GM23338 (cell line): ENCODE measurements around the gene SENP3. TPM values are rescaled to one million over a fixed set of nuclear protein-coding genes. Genes with fewer than 3 reads are reported as not detected.

Source experiments
- ATAC-seq: fragments of 200-7000 bp; cut with Tn5 transposase; 3 replicates; pipeline ENCODE4 v1.9.1; 2020
- DNase-seq: peaks from one replicate; pipeline ENCODE4 v3.0.0-alpha.2; 2015; ENCODE audit warnings: low spot score
- H2AFZ ChIP-seq: fragments of 200-600 bp; sonication (generic); 2 replicates; pipeline ENCODE4 v1.8.0; 2016; ENCODE audit warnings: antibody characterized with exemption, mild to moderate bottlenecking, moderate library complexity
- H3F3A ChIP-seq: fragments of 200-600 bp; sonication (generic); replicated peaks from 2 replicates; pipeline ENCODE4 v1.8.0; 2017; ENCODE audit warnings: antibody characterized with exemption, mixed run types, low read depth
- H3K27ac ChIP-seq: fragments of 200-600 bp; sonication (generic); 2 replicates; pipeline ENCODE4 v1.6.1; 2016; ENCODE audit warnings: low read depth
- H3K27me3 ChIP-seq: fragments of 200-600 bp; sonication (generic); 2 replicates; pipeline ENCODE4 v1.8.0; 2016; ENCODE audit warnings: mild to moderate bottlenecking, mixed run types, moderate library complexity; ENCODE audit not compliant: insufficient read depth
- H3K36me3 ChIP-seq: fragments of 200-600 bp; sonication (generic); 2 replicates; pipeline ENCODE4 v1.8.0; 2016; ENCODE audit warnings: mild to moderate bottlenecking; ENCODE audit not compliant: insufficient read depth
- H3K4me1 ChIP-seq: fragments of 200-600 bp; sonication (generic); 2 replicates; pipeline ENCODE4 v1.8.0; 2016; ENCODE audit warnings: mild to moderate bottlenecking, moderate library complexity; ENCODE audit not compliant: insufficient read depth
- H3K4me2 ChIP-seq: fragments of 200-600 bp; sonication (generic); 2 replicates; pipeline ENCODE4 v1.7.1; 2017; ENCODE audit warnings: mixed run types
- H3K4me3 ChIP-seq: fragments of 200-600 bp; sonication (generic); 2 replicates; pipeline ENCODE4 v1.6.1; 2016; ENCODE audit warnings: mixed run types
- H3K79me2 ChIP-seq: fragments of 200-600 bp; sonication (generic); replicated peaks from 2 replicates; pipeline ENCODE4 v1.8.0; 2017; ENCODE audit warnings: mild to moderate bottlenecking; ENCODE audit not compliant: insufficient read depth
- H3K9me2 ChIP-seq: fragments of 200-600 bp; sonication (generic); 2 replicates; pipeline ENCODE4 v1.8.0; 2017; ENCODE audit not compliant: insufficient read depth
- H4K20me1 ChIP-seq: fragments of 200-600 bp; sonication (generic); replicated peaks from 2 replicates; pipeline ENCODE4 v1.8.0; 2017; ENCODE audit warnings: mild to moderate bottlenecking; ENCODE audit not compliant: insufficient read depth
- H3K27ac Mint-ChIP-seq: 2 replicates; pipeline ENCODE4 v1.8.0; 2020; ENCODE audit warnings: inconsistent platforms, mild to moderate bottlenecking, moderate library complexity, mixed read lengths
- H3K27me3 Mint-ChIP-seq: 3 replicates; pipeline ENCODE4 v1.8.0; 2022; ENCODE audit warnings: low read depth, mild to moderate bottlenecking, moderate library complexity, mixed read lengths, inconsistent platforms; ENCODE audit not compliant: insufficient read depth, poor library complexity
- H3K36me3 Mint-ChIP-seq: 3 replicates; pipeline ENCODE4 v1.8.0; 2021; ENCODE audit warnings: low read depth, mild to moderate bottlenecking, inconsistent platforms, moderate library complexity, mixed read lengths
- H3K4me1 Mint-ChIP-seq: 3 replicates; pipeline ENCODE4 v1.8.0; 2020; ENCODE audit warnings: mild to moderate bottlenecking, inconsistent platforms, mixed read lengths
- H3K4me3 Mint-ChIP-seq: 3 replicates; pipeline ENCODE4 v1.8.0; 2021; ENCODE audit warnings: moderate library complexity, mild to moderate bottlenecking, inconsistent platforms, mixed read lengths
- H3K9me3 Mint-ChIP-seq: 3 replicates; pipeline ENCODE4 v1.8.0; 2020; ENCODE audit warnings: moderate library complexity, mild to moderate bottlenecking, inconsistent platforms, mixed read lengths
- EZH2 ChIP-seq: fragments of 200-600 bp; sonication (generic); IDR thresholded peaks from one replicate; pipeline ENCODE4 v1.8.0; 2017; ENCODE audit warnings: antibody characterized with exemption, mild to moderate bottlenecking, low read depth; ENCODE audit not compliant: unreplicated experiment
- EZH2phosphoT487 ChIP-seq: fragments of 200-600 bp; sonication (generic); IDR thresholded peaks from one replicate; pipeline ENCODE4 v1.8.1; 2018; ENCODE audit warnings: antibody characterized with exemption; ENCODE audit not compliant: unreplicated experiment
- NANOG ChIP-seq: IDR thresholded peaks from 2 replicates; pipeline ENCODE4 v1.6.1; 2016; ENCODE audit warnings: antibody characterized with exemption, borderline replicate concordance
- POLR2AphosphoS5 ChIP-seq: IDR thresholded peaks from 2 replicates; pipeline ENCODE4 v1.6.1; 2016; ENCODE audit warnings: antibody characterized with exemption, low read depth
- ZNF114 ChIP-seq: fragments of 250-450 bp; sonication (Bioruptor Pico); IDR thresholded peaks from 2 replicates; pipeline ENCODE4 v1.5.0; 2020; ENCODE audit warnings: mild to moderate bottlenecking, moderate library complexity
- ZNF331 ChIP-seq: fragments of 250-450 bp; sonication (Bioruptor Pico); IDR thresholded peaks from 2 replicates; pipeline ENCODE4 v1.5.0; 2020; ENCODE audit warnings: low read depth, mild to moderate bottlenecking, moderate library complexity
- polyA plus RNA-seq: library from polyadenylated mRNA; unstranded; fragments of >200 nt; fragmentation: Nextera tagmentation; extraction: Ambion mirVana; gene quantifications from 2 replicates; pipeline ENCODE4 v1.2.1, GENCODE V29; 2016
- total RNA-seq: library from RNA; depleted of rRNA; stranded (reverse); fragments of >200 nt; shearing (Covaris generic); gene quantifications from 2 replicates; pipeline ENCODE4 v1.2.3, GENCODE V29; 2014
- TF ChIP-seq, protein P1 (sequence below): fragments of 250-450 bp; sonication (Bioruptor Pico); IDR thresholded peaks from 2 replicates; pipeline ENCODE4 v1.5.0; 2020; ENCODE audit warnings: mild to moderate bottlenecking, moderate library complexity

SENP3 gene
- total and polyA plus RNA-seq, 2 experiments from 2014 or later: 6.5 to 138 TPM

DNA sequence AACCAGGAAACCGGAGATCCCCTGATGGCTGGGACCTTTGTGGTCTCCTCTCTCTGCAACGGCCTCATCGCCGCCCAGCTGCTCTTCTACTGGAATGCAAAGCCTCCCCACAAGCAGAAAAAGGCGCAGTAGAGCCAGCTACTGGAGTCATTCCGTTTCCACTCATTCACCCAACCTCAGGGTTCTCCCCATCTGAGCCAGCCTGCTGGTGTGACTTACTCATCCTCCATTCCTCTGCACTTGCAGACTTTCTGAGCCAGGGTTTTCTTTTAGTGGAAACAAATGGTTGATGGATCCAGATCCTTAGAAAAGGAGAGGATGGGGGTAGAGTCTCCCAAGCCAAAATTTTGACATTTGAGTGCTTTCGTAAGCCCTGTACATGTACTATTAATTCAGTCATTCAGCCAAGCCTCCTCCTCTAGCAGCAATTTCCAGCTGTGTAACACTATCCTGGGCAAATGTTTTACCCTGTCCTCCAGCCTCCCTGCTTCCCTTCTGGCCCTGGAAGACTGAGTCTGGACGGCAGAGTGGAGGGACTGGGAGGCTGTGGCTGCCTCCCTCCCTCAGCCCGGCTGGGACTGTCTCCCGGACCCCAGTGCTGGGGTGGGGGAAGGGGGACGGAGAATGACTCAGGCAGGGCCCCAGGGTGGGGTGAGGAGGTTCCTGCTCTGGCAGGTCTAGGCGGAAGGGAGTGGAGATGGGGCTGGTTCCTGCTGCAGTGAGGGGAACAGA is 25.9 kb downstream of the SENP3 start (continued):
- TF ChIP-seq, protein P1, sequence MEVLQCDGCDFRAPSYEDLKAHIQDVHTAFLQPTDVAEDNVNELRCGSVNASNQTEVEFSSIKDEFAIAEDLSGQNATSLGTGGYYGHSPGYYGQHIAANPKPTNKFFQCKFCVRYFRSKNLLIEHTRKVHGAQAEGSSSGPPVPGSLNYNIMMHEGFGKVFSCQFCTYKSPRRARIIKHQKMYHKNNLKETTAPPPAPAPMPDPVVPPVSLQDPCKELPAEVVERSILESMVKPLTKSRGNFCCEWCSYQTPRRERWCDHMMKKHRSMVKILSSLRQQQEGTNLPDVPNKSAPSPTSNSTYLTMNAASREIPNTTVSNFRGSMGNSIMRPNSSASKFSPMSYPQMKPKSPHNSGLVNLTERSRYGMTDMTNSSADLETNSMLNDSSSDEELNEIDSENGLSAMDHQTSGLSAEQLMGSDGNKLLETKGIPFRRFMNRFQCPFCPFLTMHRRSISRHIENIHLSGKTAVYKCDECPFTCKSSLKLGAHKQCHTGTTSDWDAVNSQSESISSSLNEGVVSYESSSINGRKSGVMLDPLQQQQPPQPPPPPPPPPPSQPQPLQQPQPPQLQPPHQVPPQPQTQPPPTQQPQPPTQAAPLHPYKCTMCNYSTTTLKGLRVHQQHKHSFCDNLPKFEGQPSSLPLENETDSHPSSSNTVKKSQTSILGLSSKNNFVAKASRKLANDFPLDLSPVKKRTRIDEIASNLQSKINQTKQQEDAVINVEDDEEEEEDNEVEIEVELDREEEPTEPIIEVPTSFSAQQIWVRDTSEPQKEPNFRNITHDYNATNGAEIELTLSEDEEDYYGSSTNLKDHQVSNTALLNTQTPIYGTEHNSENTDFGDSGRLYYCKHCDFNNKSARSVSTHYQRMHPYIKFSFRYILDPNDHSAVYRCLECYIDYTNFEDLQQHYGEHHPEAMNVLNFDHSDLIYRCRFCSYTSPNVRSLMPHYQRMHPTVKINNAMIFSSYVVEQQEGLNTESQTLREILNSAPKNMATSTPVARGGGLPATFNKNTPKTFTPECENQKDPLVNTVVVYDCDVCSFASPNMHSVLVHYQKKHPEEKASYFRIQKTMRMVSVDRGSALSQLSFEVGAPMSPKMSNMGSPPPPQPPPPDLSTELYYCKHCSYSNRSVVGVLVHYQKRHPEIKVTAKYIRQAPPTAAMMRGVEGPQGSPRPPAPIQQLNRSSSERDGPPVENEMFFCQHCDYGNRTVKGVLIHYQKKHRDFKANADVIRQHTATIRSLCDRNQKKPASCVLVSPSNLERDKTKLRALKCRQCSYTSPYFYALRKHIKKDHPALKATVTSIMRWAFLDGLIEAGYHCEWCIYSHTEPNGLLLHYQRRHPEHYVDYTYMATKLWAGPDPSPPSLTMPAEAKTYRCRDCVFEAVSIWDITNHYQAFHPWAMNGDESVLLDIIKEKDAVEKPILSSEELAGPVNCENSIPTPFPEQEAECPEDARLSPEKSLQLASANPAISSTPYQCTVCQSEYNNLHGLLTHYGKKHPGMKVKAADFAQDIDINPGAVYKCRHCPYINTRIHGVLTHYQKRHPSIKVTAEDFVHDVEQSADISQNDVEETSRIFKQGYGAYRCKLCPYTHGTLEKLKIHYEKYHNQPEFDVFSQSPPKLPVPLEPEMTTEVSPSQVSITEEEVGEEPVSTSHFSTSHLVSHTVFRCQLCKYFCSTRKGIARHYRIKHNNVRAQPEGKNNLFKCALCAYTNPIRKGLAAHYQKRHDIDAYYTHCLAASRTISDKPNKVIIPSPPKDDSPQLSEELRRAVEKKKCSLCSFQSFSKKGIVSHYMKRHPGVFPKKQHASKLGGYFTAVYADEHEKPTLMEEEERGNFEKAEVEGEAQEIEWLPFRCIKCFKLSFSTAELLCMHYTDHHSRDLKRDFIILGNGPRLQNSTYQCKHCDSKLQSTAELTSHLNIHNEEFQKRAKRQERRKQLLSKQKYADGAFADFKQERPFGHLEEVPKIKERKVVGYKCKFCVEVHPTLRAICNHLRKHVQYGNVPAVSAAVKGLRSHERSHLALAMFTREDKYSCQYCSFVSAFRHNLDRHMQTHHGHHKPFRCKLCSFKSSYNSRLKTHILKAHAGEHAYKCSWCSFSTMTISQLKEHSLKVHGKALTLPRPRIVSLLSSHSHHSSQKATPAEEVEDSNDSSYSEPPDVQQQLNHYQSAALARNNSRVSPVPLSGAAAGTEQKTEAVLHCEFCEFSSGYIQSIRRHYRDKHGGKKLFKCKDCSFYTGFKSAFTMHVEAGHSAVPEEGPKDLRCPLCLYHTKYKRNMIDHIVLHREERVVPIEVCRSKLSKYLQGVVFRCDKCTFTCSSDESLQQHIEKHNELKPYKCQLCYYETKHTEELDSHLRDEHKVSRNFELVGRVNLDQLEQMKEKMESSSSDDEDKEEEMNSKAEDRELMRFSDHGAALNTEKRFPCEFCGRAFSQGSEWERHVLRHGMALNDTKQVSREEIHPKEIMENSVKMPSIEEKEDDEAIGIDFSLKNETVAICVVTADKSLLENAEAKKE (CRISPR knock-in tag): no peak
- TF ChIP-seq ZNF114 (CRISPR knock-in tag) (no peak), POLR2AphosphoS5 (no peak), NANOG (no peak), EZH2phosphoT487 (no peak), EZH2 (no peak)

DNA sequence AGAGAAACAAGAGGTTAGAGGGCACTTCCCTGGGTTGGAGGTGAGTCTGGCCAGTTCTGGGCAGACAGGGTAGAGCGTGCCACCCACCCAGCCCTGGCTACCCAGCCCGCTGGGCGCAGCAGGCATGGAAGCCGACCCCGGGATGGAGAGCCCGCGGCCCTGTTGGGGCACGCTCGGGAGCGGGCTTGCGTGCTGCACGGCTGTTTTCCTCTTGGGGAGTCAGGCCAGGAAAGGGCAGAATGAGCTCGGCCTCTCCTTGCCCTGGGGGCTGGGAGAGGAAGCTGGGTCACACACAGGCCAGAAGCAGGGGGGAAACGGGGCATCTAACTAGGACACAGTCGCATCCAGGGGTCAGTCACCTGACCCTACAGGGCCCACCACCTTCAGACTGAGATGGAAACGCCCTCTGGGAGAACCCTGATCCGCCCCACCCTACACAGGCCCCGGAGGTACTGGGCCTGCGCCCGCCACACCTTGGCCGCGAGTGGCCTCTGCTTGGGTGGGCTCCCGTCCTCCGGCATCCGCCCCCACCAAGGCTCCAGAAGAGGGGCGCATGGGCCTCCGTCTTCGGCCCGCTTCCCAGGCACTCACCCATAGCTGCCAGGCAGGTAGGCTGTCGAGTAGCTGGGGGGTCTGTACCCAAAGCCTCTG is 27.0 kb downstream of the SENP3 start:
- H3K4me1 Mint-ChIP-seq: peaks cover 43% of the 10 kb centered on the region
- peaks cover 16% of the 10 kb centered on the region for H3K36me3 ChIP-seq
- peaks cover 30% of the 10 kb centered on the region for H3F3A ChIP-seq
- H3K9me2 ChIP-seq: no peaks in the 10 kb centered on the region; the same call in 1 of the 2 replicates
- peaks cover 54% of the 10 kb centered on the region for H3K36me3 Mint-ChIP-seq
- peaks cover 21% of the 10 kb centered on the region for H3K79me2 ChIP-seq
- peak overlapping the region; percentile 69 for H3K4me3 Mint-ChIP-seq
- H3K4me3 ChIP-seq: peak overlapping the region; percentile 88
- no peaks in the 10 kb centered on the region for H3K9me3 Mint-ChIP-seq
- H3K27ac Mint-ChIP-seq: no peak overlapping the region
- no peak overlapping the region for H2AFZ ChIP-seq
- ATAC-seq (peak; percentile 12), DNase-seq (peak; percentile 59)
- peaks cover 25% of the 10 kb centered on the region for H3K27me3 Mint-ChIP-seq
- no peak overlapping the region for H3K27ac ChIP-seq
- H4K20me1 ChIP-seq: no peaks in the 10 kb centered on the region
- peak overlapping the region; percentile 99 for H3K4me2 ChIP-seq
- H3K4me1 ChIP-seq: peaks cover 23% of the 10 kb centered on the region
- no peaks in the 10 kb centered on the region for H3K27me3 ChIP-seq
- TF ChIP-seq, protein P1 (CRISPR knock-in tag): no peak
- TF ChIP-seq ZNF331: no peak
- no peak for TF ChIP-seq EZH2
- no peak; the same call in 1 of the 2 replicates for TF ChIP-seq POLR2AphosphoS5
